Measurements from ENCODE around the gene CCDC192.

Gene CCDC192

GRCh38 chr5:127975961-127976360, 272.8 kb downstream of the CCDC192 start:
- DNase-seq (ENCODE audit: low spot score) (no peak), FAIRE-seq (no peak)

- FAIRE-seq: no peak
Measured at GRCh38 chr5:127976525-127976924, 273.3 kb downstream of the CCDC192 start.

GRCh38 chr5:127976991-127977717, 274.0 kb downstream of the CCDC192 start:
- DNase-seq (ENCODE audit: low spot score): no peak
- no peak for FAIRE-seq

More at GRCh38 chr5:127976525-127976924, 273.3 kb downstream of the CCDC192 start:
- DNase-seq (ENCODE audit: low spot score): no peak

GRCh38 chr5:127978738-127979300, 275.6 kb downstream of the CCDC192 start:
- DNase-seq (ENCODE audit: low spot score) (no peak), FAIRE-seq (no peak)

- DNase-seq (ENCODE audit: low spot score) (no peak), FAIRE-seq (no peak)
Measured at GRCh38 chr5:127979475-127979874, 276.3 kb downstream of the CCDC192 start.

- DNase-seq (ENCODE audit: low spot score) (no peak), FAIRE-seq (no peak)
Measured at GRCh38 chr5:127980843-127981242, 277.7 kb downstream of the CCDC192 start.

GRCh38 chr5:127981498-127981897, 278.3 kb downstream of the CCDC192 start:
- DNase-seq (ENCODE audit: low spot score): no peak
- FAIRE-seq: no peak

GRCh38 chr5:127985811-127986325, 282.7 kb downstream of the CCDC192 start:
- no peak for FAIRE-seq

GRCh38 chr5:127987354-127988145, 284.4 kb downstream of the CCDC192 start:
- FAIRE-seq: no peak

More at GRCh38 chr5:127985811-127986325, 282.7 kb downstream of the CCDC192 start:
- no peak for DNase-seq (ENCODE audit: low spot score)

GRCh38 chr5:127988146-127988760, 285.1 kb downstream of the CCDC192 start:
- peak; percentile 44 for FAIRE-seq

More at GRCh38 chr5:127987354-127988145, 284.4 kb downstream of the CCDC192 start:
- DNase-seq (ENCODE audit: low spot score): no peak

More at GRCh38 chr5:127988146-127988760, 285.1 kb downstream of the CCDC192 start:
- peak; percentile 49 for DNase-seq (ENCODE audit: low spot score)

All from RCC 7860 (cell line).